Measurements from ENCODE around the gene LRRN2. TPM values are rescaled to one million over a fixed set of nuclear protein-coding genes. Genes with fewer than 3 reads are reported as not detected.

Gene LRRN2
- total RNA-seq, 2 donors from 2014 or later: 6.6 to 8.2 TPM

- Histone ChIP-seq H3K9me3 (no peaks in the 10 kb centered on the region), H3K4me1 (peaks cover 0 to 20% of the 10 kb centered on the region in 2 donors), H3K27me3 (no peaks in the 10 kb centered on the region), H3K27ac (no peak overlapping the region), H3K4me3 (no peak overlapping the region), H3K36me3 (no peaks in the 10 kb centered on the region)
- no peak for TF ChIP-seq CTCF (IDR thresholded peaks at IDR 0.05)
- no peak for DNase-seq (ENCODE audit: low spot score)
Measured at GRCh38 chr1:204714861-204715511, 29.4 kb upstream of the LRRN2 start.

- no peak for DNase-seq (ENCODE audit: low spot score)
- no peaks in the 10 kb centered on the region for H3K9me3 ChIP-seq
- no peak overlapping the region for H3K4me3 ChIP-seq
- H3K36me3 ChIP-seq: no peaks in the 10 kb centered on the region
- H3K27me3 ChIP-seq: no peaks in the 10 kb centered on the region
- TF ChIP-seq CTCF (IDR thresholded peaks at IDR 0.05): no peak
- no peak overlapping the region for H3K27ac ChIP-seq
- H3K4me1 ChIP-seq: peaks cover 0 to 20% of the 10 kb centered on the region in 2 donors
Measured at GRCh38 chr1:204714194-204714860, 28.8 kb upstream of the LRRN2 start.

- Histone ChIP-seq H3K4me3 (no peak overlapping the region), H3K27me3 (no peaks in the 10 kb centered on the region), H3K9me3 (no peaks in the 10 kb centered on the region), H3K36me3 (no peaks in the 10 kb centered on the region), H3K27ac (no peak overlapping the region), H3K4me1 (peaks cover 0 to 20% of the 10 kb centered on the region in 2 donors)
- DNase-seq (ENCODE audit: low spot score): no peak
- TF ChIP-seq CTCF (IDR thresholded peaks at IDR 0.05): no peak
Measured at GRCh38 chr1:204713541-204713940, 28.0 kb upstream of the LRRN2 start.

- H3K27ac ChIP-seq: peak overlapping the region in 1 of 2 donors; percentile 49
- peaks cover 0 to 20% of the 10 kb centered on the region in 2 donors for H3K4me1 ChIP-seq
- H3K4me3 ChIP-seq: no peak overlapping the region
- H3K9me3 ChIP-seq: no peaks in the 10 kb centered on the region
- H3K36me3 ChIP-seq: no peaks in the 10 kb centered on the region
- DNase-seq (ENCODE audit: low spot score): no peak
- no peak for TF ChIP-seq CTCF (IDR thresholded peaks at IDR 0.05)
- no peaks in the 10 kb centered on the region for H3K27me3 ChIP-seq
Measured at GRCh38 chr1:204712708-204713430, 27.3 kb upstream of the LRRN2 start.

GRCh38 chr1:204711947-204712701, 26.6 kb upstream of the LRRN2 start:
- Histone ChIP-seq H3K9me3 (no peaks in the 10 kb centered on the region), H3K36me3 (no peaks in the 10 kb centered on the region), H3K27ac (peak overlapping the region; percentile 49 to 52), H3K4me3 (no peak overlapping the region), H3K27me3 (no peaks in the 10 kb centered on the region), H3K4me1 (peaks cover 0 to 20% of the 10 kb centered on the region in 2 donors)
- TF ChIP-seq CTCF (IDR thresholded peaks at IDR 0.05): no peak
- no peak for DNase-seq (ENCODE audit: low spot score)
